GM12878 (cell line): ENCODE data around the gene SPATA9. TPM values are rescaled to one million over a fixed set of nuclear protein-coding genes. Genes with fewer than 3 reads are reported as not detected.

Source experiments
- BRCA1 ChIP-seq: IDR thresholded peaks from 2 replicates; pipeline ENCODE4 v1.6.1; 2011; ENCODE audit warnings: low read depth, low read length, improper control_type of control experiment
- CBFB ChIP-seq: IDR thresholded peaks from 2 replicates; pipeline ENCODE4 v1.6.1; 2016; ENCODE audit warnings: antibody characterized with exemption, low read depth
- CHD2 ChIP-seq: IDR thresholded peaks from 2 replicates; pipeline ENCODE4 v1.6.1; 2011; ENCODE audit warnings: low read depth, low read length, improper control_type of control experiment, borderline replicate concordance
- NBN ChIP-seq: fragments of 450-650 bp; IDR thresholded peaks from 2 replicates; pipeline ENCODE4 v1.6.1; 2016
- SPI1 ChIP-seq: IDR thresholded peaks from 2 replicates; pipeline ENCODE4 v1.6.1; 2011; ENCODE audit warnings: low read depth, mild to moderate bottlenecking, low read length, moderate library complexity, borderline replicate concordance; ENCODE audit not compliant: insufficient read depth
- TCF12 ChIP-seq: IDR thresholded peaks from 2 replicates; pipeline ENCODE4 v1.6.1; 2011; ENCODE audit warnings: low read depth, mild to moderate bottlenecking, low read length
- TCF7 ChIP-seq: IDR thresholded peaks from 2 replicates; pipeline ENCODE4 v1.6.1; 2014; ENCODE audit warnings: antibody characterized with exemption, borderline replicate concordance
- polyA plus RNA-seq, 11 experiments: library from polyadenylated mRNA; depleted of rRNA in 4 of 11; unstranded in 6 of 11; stranded (reverse) in 5 of 11; fragments of >200 nt; fragmentation: Nextera tagmentation in 4 of 11; fragmentation: Illumina TruSeq in 1 of 11; extraction: Ambion mirVana in 4 of 11; extraction: Trizol in 1 of 11; gene quantifications; 1 replicate in 1 of 11; 2 replicates in 10 of 11; pipeline versions ENCODE4 v1.2.1 to v1.2.3, GENCODE V29; 2011 to 2016; ENCODE audit warnings: inconsistent platforms in 2 of 11, missing spikeins in 2 of 11, low read depth in 1 of 11
- total RNA-seq, 4 experiments: library from RNA; depleted of rRNA in 3 of 4; stranded (reverse); fragments of >200 nt in 3 of 4; fragmentation: Illumina TruSeq in 1 of 4; extraction: Trizol in 1 of 4; gene quantifications; 2 replicates each; pipeline versions ENCODE4 v1.2.1 to v1.2.3, GENCODE V29; 2013 to 2021
- TF ChIP-seq, protein P1 (sequence below): fragments of 450-650 bp; IDR thresholded peaks from 2 replicates; pipeline ENCODE4 v1.6.1; 2017; ENCODE audit warnings: mild to moderate bottlenecking, moderate library complexity
- TF ChIP-seq, protein P2 (sequence below): fragments of 450-650 bp; IDR thresholded peaks from 2 replicates; pipeline ENCODE4 v1.6.1; 2017; ENCODE audit warnings: low read depth, mild to moderate bottlenecking, moderate library complexity
- TF ChIP-seq, protein P3 (sequence below): IDR thresholded peaks from 2 replicates; pipeline ENCODE4 v1.6.1; 2012; ENCODE audit warnings: mild to moderate bottlenecking, low read depth, low read length
- TF ChIP-seq, protein P4 (sequence below): IDR thresholded peaks from 2 replicates; pipeline ENCODE4 v1.6.1; 2012; ENCODE audit warnings: improper control_type of control experiment, low read depth, low read length; ENCODE audit not compliant: insufficient replicate concordance
- TF ChIP-seq, protein P5 (sequence below): IDR thresholded peaks from 2 replicates; pipeline ENCODE4 v1.6.1; 2011; ENCODE audit warnings: low read depth, mild to moderate bottlenecking, low read length, moderate library complexity, borderline replicate concordance; ENCODE audit errors: extremely low read depth

SPATA9 gene
- total and polyA plus RNA-seq, 10 of the 15 experiments (the other 5 are each of a cell fraction or from before 2014, with no cell fraction given) = 0.11 to 0.49 (median 0.16) TPM; not detected in 1

DNA sequence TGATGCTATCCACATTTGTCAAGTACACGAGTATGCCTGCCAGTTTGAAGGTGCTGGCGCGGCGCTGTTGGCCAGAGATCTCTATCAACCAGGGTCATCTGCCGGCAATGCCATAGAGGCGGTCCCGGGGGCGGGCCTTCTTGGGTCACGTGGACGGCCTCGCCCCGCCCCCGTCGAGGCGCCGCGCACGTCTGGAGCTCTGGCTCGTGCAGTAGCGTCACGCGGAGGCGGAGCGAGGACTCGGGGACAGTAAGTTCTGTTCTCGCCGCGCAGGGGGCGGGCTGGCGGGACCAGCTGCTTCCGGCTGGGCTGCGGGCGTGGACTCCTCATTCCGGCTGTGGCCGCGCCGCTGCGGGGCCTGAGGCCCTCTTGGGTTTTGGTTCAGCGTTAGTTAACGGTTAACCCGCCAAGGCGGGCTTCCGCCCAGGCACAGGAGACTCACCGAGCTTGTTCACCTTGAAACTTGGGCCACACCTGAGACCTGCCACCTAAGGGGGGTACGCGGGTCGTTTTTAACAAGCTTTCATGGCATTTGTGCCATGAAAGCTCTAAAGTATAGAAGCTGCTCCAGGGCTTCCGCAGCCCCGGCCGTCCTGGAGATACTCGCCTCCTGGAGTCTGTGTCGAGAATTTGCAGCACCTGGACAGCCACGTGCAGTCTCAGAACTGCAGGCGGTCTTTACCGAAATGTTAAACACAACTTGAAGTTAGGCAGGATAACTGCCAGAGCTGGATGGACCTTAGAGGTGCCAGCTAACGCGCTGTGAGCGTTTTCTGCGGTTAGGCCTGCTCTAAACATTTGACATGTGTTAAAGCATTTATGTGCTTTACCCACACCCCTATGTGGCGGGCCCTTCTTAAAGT is 36.0 kb downstream of the SPATA9 start, which contains the start of gene RFESD (continued):
- TF ChIP-seq CHD2 = no peak
- TF ChIP-seq BRCA1 = no peak
- TF ChIP-seq, protein P1, sequence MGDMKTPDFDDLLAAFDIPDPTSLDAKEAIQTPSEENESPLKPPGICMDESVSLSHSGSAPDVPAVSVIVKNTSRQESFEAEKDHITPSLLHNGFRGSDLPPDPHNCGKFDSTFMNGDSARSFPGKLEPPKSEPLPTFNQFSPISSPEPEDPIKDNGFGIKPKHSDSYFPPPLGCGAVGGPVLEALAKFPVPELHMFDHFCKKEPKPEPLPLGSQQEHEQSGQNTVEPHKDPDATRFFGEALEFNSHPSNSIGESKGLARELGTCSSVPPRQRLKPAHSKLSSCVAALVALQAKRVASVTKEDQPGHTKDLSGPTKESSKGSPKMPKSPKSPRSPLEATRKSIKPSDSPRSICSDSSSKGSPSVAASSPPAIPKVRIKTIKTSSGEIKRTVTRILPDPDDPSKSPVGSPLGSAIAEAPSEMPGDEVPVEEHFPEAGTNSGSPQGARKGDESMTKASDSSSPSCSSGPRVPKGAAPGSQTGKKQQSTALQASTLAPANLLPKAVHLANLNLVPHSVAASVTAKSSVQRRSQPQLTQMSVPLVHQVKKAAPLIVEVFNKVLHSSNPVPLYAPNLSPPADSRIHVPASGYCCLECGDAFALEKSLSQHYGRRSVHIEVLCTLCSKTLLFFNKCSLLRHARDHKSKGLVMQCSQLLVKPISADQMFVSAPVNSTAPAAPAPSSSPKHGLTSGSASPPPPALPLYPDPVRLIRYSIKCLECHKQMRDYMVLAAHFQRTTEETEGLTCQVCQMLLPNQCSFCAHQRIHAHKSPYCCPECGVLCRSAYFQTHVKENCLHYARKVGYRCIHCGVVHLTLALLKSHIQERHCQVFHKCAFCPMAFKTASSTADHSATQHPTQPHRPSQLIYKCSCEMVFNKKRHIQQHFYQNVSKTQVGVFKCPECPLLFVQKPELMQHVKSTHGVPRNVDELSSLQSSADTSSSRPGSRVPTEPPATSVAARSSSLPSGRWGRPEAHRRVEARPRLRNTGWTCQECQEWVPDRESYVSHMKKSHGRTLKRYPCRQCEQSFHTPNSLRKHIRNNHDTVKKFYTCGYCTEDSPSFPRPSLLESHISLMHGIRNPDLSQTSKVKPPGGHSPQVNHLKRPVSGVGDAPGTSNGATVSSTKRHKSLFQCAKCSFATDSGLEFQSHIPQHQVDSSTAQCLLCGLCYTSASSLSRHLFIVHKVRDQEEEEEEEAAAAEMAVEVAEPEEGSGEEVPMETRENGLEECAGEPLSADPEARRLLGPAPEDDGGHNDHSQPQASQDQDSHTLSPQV = no peak
- TF ChIP-seq, protein P2, sequence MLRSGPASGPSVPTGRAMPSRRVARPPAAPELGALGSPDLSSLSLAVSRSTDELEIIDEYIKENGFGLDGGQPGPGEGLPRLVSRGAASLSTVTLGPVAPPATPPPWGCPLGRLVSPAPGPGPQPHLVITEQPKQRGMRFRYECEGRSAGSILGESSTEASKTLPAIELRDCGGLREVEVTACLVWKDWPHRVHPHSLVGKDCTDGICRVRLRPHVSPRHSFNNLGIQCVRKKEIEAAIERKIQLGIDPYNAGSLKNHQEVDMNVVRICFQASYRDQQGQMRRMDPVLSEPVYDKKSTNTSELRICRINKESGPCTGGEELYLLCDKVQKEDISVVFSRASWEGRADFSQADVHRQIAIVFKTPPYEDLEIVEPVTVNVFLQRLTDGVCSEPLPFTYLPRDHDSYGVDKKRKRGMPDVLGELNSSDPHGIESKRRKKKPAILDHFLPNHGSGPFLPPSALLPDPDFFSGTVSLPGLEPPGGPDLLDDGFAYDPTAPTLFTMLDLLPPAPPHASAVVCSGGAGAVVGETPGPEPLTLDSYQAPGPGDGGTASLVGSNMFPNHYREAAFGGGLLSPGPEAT = peak; percentile 36; the same call in 1 of the 2 replicates
- 0 out of 2 replicates have a peak, but pooled peaks have one; percentile 14 for TF ChIP-seq CBFB
- TF ChIP-seq, protein P3, sequence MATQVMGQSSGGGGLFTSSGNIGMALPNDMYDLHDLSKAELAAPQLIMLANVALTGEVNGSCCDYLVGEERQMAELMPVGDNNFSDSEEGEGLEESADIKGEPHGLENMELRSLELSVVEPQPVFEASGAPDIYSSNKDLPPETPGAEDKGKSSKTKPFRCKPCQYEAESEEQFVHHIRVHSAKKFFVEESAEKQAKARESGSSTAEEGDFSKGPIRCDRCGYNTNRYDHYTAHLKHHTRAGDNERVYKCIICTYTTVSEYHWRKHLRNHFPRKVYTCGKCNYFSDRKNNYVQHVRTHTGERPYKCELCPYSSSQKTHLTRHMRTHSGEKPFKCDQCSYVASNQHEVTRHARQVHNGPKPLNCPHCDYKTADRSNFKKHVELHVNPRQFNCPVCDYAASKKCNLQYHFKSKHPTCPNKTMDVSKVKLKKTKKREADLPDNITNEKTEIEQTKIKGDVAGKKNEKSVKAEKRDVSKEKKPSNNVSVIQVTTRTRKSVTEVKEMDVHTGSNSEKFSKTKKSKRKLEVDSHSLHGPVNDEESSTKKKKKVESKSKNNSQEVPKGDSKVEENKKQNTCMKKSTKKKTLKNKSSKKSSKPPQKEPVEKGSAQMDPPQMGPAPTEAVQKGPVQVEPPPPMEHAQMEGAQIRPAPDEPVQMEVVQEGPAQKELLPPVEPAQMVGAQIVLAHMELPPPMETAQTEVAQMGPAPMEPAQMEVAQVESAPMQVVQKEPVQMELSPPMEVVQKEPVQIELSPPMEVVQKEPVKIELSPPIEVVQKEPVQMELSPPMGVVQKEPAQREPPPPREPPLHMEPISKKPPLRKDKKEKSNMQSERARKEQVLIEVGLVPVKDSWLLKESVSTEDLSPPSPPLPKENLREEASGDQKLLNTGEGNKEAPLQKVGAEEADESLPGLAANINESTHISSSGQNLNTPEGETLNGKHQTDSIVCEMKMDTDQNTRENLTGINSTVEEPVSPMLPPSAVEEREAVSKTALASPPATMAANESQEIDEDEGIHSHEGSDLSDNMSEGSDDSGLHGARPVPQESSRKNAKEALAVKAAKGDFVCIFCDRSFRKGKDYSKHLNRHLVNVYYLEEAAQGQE = no peak
- no peak for TF ChIP-seq SPI1
- TF ChIP-seq, protein P4, sequence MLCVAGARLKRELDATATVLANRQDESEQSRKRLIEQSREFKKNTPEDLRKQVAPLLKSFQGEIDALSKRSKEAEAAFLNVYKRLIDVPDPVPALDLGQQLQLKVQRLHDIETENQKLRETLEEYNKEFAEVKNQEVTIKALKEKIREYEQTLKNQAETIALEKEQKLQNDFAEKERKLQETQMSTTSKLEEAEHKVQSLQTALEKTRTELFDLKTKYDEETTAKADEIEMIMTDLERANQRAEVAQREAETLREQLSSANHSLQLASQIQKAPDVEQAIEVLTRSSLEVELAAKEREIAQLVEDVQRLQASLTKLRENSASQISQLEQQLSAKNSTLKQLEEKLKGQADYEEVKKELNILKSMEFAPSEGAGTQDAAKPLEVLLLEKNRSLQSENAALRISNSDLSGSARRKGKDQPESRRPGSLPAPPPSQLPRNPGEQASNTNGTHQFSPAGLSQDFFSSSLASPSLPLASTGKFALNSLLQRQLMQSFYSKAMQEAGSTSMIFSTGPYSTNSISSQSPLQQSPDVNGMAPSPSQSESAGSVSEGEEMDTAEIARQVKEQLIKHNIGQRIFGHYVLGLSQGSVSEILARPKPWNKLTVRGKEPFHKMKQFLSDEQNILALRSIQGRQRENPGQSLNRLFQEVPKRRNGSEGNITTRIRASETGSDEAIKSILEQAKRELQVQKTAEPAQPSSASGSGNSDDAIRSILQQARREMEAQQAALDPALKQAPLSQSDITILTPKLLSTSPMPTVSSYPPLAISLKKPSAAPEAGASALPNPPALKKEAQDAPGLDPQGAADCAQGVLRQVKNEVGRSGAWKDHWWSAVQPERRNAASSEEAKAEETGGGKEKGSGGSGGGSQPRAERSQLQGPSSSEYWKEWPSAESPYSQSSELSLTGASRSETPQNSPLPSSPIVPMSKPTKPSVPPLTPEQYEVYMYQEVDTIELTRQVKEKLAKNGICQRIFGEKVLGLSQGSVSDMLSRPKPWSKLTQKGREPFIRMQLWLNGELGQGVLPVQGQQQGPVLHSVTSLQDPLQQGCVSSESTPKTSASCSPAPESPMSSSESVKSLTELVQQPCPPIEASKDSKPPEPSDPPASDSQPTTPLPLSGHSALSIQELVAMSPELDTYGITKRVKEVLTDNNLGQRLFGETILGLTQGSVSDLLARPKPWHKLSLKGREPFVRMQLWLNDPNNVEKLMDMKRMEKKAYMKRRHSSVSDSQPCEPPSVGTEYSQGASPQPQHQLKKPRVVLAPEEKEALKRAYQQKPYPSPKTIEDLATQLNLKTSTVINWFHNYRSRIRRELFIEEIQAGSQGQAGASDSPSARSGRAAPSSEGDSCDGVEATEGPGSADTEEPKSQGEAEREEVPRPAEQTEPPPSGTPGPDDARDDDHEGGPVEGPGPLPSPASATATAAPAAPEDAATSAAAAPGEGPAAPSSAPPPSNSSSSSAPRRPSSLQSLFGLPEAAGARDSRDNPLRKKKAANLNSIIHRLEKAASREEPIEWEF = peak; percentile 62
- TF ChIP-seq, protein P5, sequence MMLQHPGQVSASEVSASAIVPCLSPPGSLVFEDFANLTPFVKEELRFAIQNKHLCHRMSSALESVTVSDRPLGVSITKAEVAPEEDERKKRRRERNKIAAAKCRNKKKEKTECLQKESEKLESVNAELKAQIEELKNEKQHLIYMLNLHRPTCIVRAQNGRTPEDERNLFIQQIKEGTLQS = peak; percentile 69; the same call in 1 of the 2 replicates
- no peak for TF ChIP-seq TCF7
- TF ChIP-seq NBN = 0 out of 2 replicates have a peak, but pooled peaks have one; percentile 49
- TF ChIP-seq TCF12 = peak; percentile 90
